GM19238 (cell line): Measurements from ENCODE around the gene MUC13.
A peak's percentile ranks its signal among the peaks of the same experiment; 100 is the strongest.

Source experiments
- DNase-seq: peaks from one replicate; pipeline ENCODE4 v3.0.0; 2011; ENCODE audit warnings: low spot score; ENCODE audit not compliant: insufficient read length

The MUC13 gene

GRCh38 chr3:124878561-124879336 is 55.8 kb downstream of the MUC13 start:
- DNase-seq: peak; percentile 10

- DNase-seq: no peak
These were observed 56.9 kb downstream of the MUC13 start for GRCh38 chr3:124877674-124878073.

GRCh38 chr3:124876401-124876878 is 58.1 kb downstream of the MUC13 start:
- DNase-seq: no peak

GRCh38 chr3:124873226-124873625 is 61.3 kb downstream of the MUC13 start:
- DNase-seq: no peak

GRCh38 chr3:124867511-124867910 is 67.0 kb downstream of the MUC13 start:
- DNase-seq: no peak

GRCh38 chr3:124862006-124862405 is 72.5 kb downstream of the MUC13 start:
- no peak for DNase-seq

GRCh38 chr3:124861041-124861440 is 73.5 kb downstream of the MUC13 start:
- DNase-seq: no peak

GRCh38 chr3:124860599-124860998 is 74.0 kb downstream of the MUC13 start:
- no peak for DNase-seq

- no peak for DNase-seq
These were observed 75.5 kb downstream of the MUC13 start for GRCh38 chr3:124859025-124859424.

- no peak for DNase-seq
These were observed 76.3 kb downstream of the MUC13 start for GRCh38 chr3:124858275-124858674.

- no peak for DNase-seq
These were observed 77.9 kb downstream of the MUC13 start for GRCh38 chr3:124856677-124857076.
